GM15510 (cell line): ENCODE results near the gene IGSF23.

Experiments used
- POLR2A ChIP-seq: IDR thresholded peaks from 3 replicates; pipeline ENCODE4 v1.6.1; 2011; ENCODE audit warnings: borderline replicate concordance; ENCODE audit not compliant: insufficient read length; ENCODE audit errors: extremely low read depth

Gene IGSF23

DNA sequence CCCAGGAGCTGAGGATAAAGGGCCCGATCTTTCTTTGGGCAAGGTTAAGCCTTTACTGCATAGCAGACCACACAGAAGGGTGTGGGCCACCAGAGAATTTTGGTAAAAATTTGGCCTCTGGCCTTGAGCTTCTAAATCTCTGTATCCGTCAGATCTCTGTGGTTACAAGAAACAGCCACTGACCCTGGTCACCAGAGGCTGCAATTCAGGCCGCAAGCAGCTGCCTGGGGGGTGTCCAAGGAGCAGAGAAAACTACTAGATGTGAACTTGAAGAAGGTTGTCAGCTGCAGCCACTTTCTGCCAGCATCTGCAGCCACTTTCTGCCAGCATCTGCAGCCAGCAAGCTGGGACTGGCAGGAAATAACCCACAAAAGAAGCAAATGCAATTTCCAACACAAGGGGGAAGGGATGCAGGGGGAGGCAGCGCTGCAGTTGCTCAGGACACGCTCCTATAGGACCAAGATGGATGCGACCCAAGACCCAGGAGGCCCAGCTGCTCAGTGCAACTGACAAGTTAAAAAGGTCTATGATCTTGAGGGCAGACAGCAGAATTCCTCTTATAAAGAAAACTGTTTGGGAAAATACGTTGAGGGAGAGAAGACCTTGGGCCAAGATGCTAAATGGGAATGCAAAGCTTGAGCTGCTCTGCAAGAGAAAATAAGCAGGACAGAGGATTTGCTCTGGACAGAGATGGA is 49.5 kb downstream of the IGSF23 start:
- no peak for TF ChIP-seq POLR2A

DNA sequence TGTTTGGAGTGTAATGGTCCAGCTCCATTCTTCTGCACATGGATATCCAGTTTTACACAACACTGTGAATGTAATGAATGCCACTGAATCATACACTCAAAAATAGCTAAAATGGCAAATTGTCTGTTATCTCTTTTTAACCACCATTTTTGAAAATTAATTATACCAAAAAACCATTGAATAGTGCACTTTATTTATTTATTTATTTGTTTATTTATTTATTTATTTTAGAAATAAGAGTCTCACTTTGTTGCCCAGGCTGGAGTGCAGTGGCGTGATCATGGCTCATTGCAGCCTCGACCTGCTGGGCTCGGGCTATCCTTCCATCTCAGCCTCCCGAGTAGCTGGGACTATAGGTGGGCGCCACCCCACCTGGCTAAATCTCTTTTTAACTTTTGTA is 50.6 kb downstream of the IGSF23 start:
- no peak for TF ChIP-seq POLR2A

GRCh38 chr19:44664976-44665375 is 51.6 kb downstream of the IGSF23 start:
- TF ChIP-seq POLR2A = no peak

DNA sequence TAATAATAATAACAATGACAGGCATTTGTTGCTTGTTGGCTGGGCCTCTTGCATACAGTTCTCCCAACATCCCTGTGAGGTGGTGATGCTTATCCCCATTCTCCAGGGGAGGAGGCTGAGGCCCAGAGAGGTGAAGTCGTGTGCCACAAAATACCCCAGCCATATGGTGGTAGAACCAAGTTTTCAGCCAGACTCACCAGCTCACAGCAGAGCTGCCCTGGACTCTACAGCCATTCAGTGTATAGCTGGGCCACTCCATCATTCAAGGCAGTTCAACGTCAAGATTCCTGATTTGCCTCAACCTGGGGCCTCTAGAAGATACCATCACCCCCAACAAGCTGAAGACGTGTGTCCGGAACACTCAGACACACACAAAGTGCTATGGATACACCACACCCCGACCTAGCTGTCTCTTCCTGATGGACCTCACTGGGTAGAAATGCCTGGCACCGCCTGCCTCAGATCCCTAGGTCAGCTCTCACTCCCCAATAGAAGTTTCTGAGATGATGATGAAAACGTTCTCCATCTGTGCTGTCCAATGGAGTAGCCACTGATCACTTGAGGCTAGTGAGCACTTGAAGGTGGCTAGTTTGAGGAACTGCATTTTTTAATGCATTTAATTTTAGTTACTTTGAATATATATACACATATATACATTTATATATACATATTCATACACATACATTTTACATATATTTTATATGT is 53.6 kb downstream of the IGSF23 start:
- TF ChIP-seq POLR2A = no peak

DNA sequence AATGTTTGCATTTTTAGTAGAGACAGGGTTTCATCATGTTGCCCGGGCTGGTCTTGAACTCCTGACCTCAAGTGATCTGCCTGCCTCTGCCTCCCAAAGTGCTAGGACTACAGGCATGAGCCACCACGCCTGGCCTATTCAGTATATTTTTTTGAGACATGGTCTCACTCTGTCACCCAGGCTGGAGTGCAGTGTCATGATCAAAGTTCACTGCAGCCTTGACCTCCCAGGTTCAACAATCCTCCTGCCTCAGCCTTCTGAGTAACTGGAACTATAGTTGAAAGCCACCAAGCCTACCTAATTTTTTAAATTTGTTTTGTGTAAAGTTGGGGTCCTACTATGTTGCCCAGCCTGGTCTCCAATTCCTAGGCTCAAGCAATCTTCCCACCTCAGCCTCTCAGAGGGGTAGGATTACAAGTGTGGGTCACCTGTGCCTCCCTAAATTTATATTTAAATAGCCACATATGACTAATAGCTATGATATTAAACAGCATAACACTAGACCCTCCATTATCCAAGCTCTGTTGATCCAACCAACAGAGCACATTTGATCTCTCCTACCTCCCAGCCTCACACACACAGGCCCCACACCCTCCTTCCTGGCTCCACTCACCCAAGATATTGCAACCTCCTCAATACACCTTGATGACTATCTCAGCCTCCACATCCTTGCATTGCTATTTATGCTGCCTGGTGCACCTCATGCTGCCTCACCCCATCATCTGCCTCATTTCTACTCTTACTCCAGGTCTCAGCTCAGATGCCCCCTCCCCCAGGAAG is 55.8 kb downstream of the IGSF23 start:
- no peak for TF ChIP-seq POLR2A

- TF ChIP-seq POLR2A = no peak
Observed at GRCh38 chr19:44671400-44671799, 58.0 kb downstream of the IGSF23 start, which contains the start of gene CEACAM19. Gene CEACAM19, plus strand, starts transcription at chr19:44671482. Its CDS starts 450 bp downstream, at chr19:44671932.

DNA sequence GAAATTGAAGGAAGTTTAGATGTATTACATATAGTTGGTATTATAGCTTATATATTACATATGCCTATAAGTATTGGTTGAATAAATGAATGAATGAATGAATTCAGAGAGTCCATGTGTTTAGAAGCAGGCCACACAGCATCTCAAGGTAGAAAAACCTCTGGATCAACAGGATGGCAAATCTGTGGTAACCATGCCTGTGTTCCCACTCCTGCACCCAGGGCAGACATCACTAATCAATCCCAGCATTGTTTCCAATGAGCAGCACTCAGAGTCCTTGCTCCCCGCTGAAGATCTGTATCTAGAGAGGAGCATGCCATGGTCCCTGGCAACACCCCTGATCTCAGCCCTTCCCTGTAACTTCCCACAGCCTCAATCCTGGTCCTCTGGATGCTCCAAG is 58.9 kb downstream of the IGSF23 start:
- no peak for TF ChIP-seq POLR2A

- no peak for TF ChIP-seq POLR2A
Observed at GRCh38 chr19:44673510-44673909, 60.1 kb downstream of the IGSF23 start.

DNA sequence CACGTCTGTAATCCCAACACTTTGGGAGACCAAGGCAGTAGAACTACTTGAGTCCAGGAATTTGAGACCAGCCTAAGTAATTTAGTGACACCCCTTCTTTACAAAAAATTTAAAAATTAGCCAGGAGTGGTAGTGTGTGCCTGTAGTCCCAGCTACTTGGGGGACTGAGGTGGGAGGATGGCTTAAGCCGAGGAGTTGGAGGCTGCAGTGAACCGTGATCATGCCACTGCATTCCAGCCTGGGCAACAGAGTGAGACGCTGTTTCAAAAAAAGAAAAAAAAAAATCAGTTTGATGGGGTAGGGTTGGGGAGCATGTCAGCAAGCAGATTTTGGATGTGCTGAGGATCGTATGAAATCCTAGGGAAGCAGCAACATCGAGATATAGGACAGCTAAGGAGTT is 62.2 kb downstream of the IGSF23 start:
- TF ChIP-seq POLR2A = no peak

DNA sequence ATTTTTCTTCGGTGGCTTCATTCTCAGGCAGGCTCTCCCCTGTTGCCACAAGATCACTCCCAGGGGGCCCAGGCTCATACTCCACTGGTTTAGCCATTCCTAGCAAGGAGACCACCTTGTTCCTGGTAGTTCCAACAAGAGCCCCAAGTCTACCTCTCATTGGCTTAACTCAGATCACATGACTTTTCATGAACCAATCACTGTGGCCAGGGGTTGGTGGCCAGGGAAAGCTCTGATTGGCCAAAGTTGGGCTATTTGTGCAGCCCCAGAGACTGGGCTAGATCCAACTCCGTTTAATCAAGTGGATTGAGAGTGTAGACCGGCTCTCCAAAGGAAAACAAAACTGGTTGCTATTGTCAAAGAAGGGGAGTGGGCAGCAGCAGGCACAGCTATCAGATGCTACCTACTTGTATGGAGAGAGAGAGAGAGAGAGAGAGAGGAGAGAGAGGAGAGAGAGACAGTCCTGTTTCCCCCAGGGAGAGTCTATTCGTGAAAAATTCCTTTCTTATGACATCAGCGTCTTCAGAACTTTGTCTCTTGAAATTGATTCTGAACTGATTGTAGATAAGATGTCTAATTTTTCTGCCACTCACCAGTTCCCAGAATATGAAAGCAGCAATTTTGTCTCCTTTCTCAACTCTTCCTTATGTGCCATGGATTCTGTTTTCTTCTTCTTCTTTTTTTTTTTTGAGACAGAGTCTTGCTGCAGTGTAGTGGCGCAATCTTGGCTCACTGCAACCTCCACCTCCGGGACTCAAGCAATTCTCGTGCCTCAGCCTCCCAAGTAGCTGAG is 63.9 kb downstream of the IGSF23 start:
- TF ChIP-seq POLR2A = no peak

DNA sequence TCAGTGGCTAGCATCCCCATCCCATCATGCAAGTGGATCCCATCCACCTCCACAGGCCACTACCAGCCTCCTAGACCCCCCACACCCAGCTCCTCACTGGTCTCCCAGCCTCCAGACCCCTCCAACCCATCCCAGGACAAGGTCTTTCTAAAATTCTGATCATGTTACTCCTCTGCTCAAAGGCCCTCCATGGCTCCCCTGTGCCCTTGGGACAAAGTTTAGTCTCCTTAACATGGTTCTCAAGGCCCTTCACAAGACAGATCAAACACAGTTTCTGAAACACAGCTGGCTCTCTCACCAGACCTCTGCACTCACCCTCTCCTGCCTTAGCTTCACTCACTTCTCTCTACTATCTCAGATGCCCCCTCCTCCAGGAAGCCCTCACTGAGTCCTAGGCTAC is 67.2 kb downstream of the IGSF23 start:
- no peak for TF ChIP-seq POLR2A

DNA sequence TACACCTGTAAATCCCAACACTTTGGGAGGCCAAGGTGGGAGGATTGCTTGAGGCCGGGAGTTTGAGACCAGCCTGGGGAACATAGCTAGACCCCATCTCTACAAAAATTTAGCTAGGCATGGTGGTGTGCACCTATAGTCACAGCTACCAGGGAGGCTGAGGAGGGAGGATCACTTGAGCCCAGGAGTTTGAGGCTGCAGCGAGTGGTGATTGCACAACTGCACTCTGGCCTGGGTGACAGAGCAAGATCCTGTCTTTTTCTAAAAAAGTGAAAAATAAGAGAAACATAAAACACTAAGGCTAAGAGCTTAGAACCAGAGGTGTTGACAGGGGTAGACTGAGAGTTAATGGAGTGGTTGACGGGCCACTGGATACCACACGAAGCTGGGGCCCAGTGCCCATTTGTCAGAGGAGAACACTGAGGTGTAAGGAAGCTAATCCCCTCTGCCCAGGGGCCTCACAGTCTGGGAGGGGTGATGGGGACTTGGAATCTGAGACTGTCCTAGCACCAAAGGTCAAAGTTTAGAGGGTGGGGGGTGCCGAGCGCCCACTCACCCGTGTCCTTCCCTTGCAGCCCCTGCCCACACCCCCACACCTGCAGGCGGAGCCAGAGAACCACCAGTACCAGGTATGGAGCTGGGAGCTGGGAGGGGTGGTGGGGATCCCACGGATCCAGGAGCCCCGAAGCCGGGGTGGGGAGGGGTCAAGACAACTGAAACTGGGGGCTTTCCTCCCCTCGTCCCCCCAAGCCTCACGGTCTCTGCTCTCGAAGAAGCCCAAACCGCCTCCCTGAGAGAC is 68.8 kb downstream of the IGSF23 start:
- no peak for TF ChIP-seq POLR2A

DNA sequence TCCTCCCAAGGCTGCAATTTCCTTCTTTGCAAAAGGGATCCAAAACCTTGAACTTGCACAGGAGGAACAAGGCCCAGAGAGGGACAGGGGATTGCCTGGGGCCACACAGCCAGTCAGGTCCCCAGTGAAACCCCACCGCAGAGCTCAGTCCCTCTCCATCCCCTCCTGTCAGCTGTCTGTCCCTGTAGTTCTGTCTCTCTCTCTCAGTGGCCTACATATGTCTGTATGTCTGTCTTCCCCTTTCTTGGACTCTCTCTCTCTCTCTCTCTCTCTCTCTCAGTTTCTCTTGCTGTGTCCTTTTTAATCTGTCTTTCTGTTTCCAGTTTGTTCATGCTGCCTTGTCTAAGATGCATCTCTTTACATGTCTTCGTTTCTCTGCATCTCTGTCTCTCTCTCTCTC is 69.4 kb downstream of the IGSF23 start:
- no peak for TF ChIP-seq POLR2A
